Astrocyte (in vitro differentiated cells and primary cell): ENCODE measurements around the gene CELA2A.

ENCODE experiments used
- EZH2 ChIP-seq: IDR thresholded peaks from 2 replicates; pipeline ENCODE4 v1.6.1; 2012; ENCODE audit warnings: mild to moderate bottlenecking, low read length, inconsistent platforms; ENCODE audit not compliant: insufficient read depth
- TF ChIP-seq, protein P1 (sequence below): IDR thresholded peaks from 2 replicates; pipeline ENCODE4 v1.5.1; 2011; ENCODE audit warnings: low read depth, mild to moderate bottlenecking, inconsistent platforms, low read length, moderate library complexity; ENCODE audit not compliant: insufficient read depth

- TF ChIP-seq EZH2 = no peak
- TF ChIP-seq, protein P1, sequence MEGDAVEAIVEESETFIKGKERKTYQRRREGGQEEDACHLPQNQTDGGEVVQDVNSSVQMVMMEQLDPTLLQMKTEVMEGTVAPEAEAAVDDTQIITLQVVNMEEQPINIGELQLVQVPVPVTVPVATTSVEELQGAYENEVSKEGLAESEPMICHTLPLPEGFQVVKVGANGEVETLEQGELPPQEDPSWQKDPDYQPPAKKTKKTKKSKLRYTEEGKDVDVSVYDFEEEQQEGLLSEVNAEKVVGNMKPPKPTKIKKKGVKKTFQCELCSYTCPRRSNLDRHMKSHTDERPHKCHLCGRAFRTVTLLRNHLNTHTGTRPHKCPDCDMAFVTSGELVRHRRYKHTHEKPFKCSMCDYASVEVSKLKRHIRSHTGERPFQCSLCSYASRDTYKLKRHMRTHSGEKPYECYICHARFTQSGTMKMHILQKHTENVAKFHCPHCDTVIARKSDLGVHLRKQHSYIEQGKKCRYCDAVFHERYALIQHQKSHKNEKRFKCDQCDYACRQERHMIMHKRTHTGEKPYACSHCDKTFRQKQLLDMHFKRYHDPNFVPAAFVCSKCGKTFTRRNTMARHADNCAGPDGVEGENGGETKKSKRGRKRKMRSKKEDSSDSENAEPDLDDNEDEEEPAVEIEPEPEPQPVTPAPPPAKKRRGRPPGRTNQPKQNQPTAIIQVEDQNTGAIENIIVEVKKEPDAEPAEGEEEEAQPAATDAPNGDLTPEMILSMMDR = no peak
Observed at GRCh38 chr1:15412175-15412800, 44.2 kb upstream of the CELA2A start.
